Measurements from ENCODE around the gene IZUMO4.

- no peak for TF ChIP-seq CTCF (conservative IDR thresholded peaks at IDR 0.05; ENCODE audit: low read depth, low read length)
- TF ChIP-seq EZH2 (IDR thresholded peaks at IDR 0.05; ENCODE audit: borderline replicate concordance, low read depth, low read length, poor library complexity, severe bottlenecking), result no peak
These were observed 7.0 kb upstream of the IZUMO4 start for GRCh38 chr19:2089727-2090053.
